Thyroid gland (tissue), 4 donors: ENCODE data around the gene ELP4. TPM values are rescaled to one million over a fixed set of nuclear protein-coding genes. Genes with fewer than 3 reads are reported as not detected.
"Not testable (repeated sequence)": the region's sequence is repeated elsewhere in the genome, so short reads cannot be mapped to it uniquely, and the experiment has no call there.

ENCODE experiments used
- DNase-seq, 2 donors: peaks; one replicate each; pipeline ENCODE4 v3.0.0-alpha.2; 2019
- H3K27ac ChIP-seq, 3 donors: fragments of 200-600 bp; sonication (generic); 1 replicate in 2 of 3; 2 replicates in 1 of 3; pipeline ENCODE4 v1.5.1; 2016 to 2019; ENCODE audit warnings: mild to moderate bottlenecking in 1 of 3, moderate library complexity in 1 of 3
- H3K27me3 ChIP-seq: fragments of 200-600 bp; sonication (generic); one replicate; pipeline ENCODE4 v1.5.1; 2019
- H3K36me3 ChIP-seq, 2 donors: fragments of 200-600 bp; sonication (generic); one replicate each; pipeline ENCODE4 v1.5.1; 2016 to 2019
- H3K4me1 ChIP-seq, 2 donors: fragments of 200-600 bp; sonication (generic); one replicate each; pipeline ENCODE4 v1.5.1; 2017 to 2019
- H3K4me3 ChIP-seq, 3 donors: fragments of 200-600 bp; sonication (generic); replicated peaks in 1 of 3; 1 replicate in 2 of 3; 2 replicates in 1 of 3; pipeline ENCODE4 v1.5.1; 2016; ENCODE audit warnings: mild to moderate bottlenecking in 1 of 3
- H3K9me3 ChIP-seq: fragments of 200-600 bp; sonication (generic); one replicate; pipeline ENCODE4 v1.5.1; 2017
- CTCF ChIP-seq, 6 experiments: fragments of 200-600 bp in 3 of 6; fragments of 450-650 bp in 3 of 6; sonication (generic) in 3 of 6; IDR thresholded peaks; one replicate each; pipeline ENCODE4 v1.5.1; 2016 to 2019; ENCODE audit warnings: antibody characterized with exemption in 6 of 6, mild to moderate bottlenecking in 2 of 6, inconsistent platforms in 1 of 6, moderate library complexity in 1 of 6
- POLR2A ChIP-seq, 2 donors: fragments of 450-650 bp; IDR thresholded peaks; one replicate each; pipeline ENCODE4 v1.6.1; 2017; ENCODE audit warnings: antibody characterized with exemption in 2 of 2, mild to moderate bottlenecking in 2 of 2, moderate library complexity in 1 of 2
- WGBS, 2 donors: methylation state at CpG; one replicate each; pipeline ENCODE4 v1.1.5; 2017; 5-methylcytosine and 5-hydroxymethylcytosine counted together
- intact Hi-C: fragments of 100-400 bp; cut with DNase I; formaldehyde crosslinking; loops from one replicate; pipeline ENCODE4 v1.15.1; 2023
- total RNA-seq, 4 donors: library from RNA; depleted of rRNA; stranded (reverse); fragments of >200 nt; gene quantifications; one replicate each; pipeline ENCODE4 v1.2.3, GENCODE V29; 2016

ELP4 gene
- total RNA-seq, 4 donors from 2014 or later = 27.4 to 36.5 (median 33.0) TPM

- H3K36me3 ChIP-seq = no peaks in the 10 kb centered on the region
- no peak overlapping the region for H3K27ac ChIP-seq
- H3K27me3 ChIP-seq = no peaks in the 10 kb centered on the region
- DNase-seq = no peak
- TF ChIP-seq CTCF (IDR thresholded peaks at IDR 0.05) = no peak
- no peak for TF ChIP-seq POLR2A (IDR thresholded peaks at IDR 0.05)
- H3K9me3 ChIP-seq = no peaks in the 10 kb centered on the region
- no peaks in the 10 kb centered on the region for H3K4me1 ChIP-seq
- intact Hi-C loops = no loop called here
- WGBS, 2 donors = 91 to 93% methylated on average over 2 of the region's 2 CpGs
- H3K4me3 ChIP-seq = no peak overlapping the region
Measured at GRCh38 chr11:31492320-31492913, 17.1 kb upstream of the ELP4 start.

GRCh38 chr11:31493235-31493634 lies 16.3 kb upstream of the ELP4 start:
- WGBS, 2 donors = 96 to 97% methylated on average over 4 of the region's 4 CpGs

GRCh38 chr11:31493762-31494161 lies 15.8 kb upstream of the ELP4 start:
- H3K4me3 ChIP-seq, H3K9me3 ChIP-seq, H3K27me3 ChIP-seq, DNase-seq, H3K27ac ChIP-seq, intact Hi-C loops, H3K36me3 ChIP-seq, H3K4me1 ChIP-seq: not testable (repeated sequence)
- WGBS, 2 donors = 97 to 98% methylated on average over 4 of the region's 4 CpGs

More at GRCh38 chr11:31493235-31493634, 16.3 kb upstream of the ELP4 start:
- intact Hi-C loops = no loop called here
- Histone ChIP-seq H3K4me3 (no peak overlapping the region), H3K27ac (no peak overlapping the region), H3K4me1 (no peaks in the 10 kb centered on the region), H3K27me3 (no peaks in the 10 kb centered on the region), H3K9me3 (no peaks in the 10 kb centered on the region), H3K36me3 (no peaks in the 10 kb centered on the region)
- TF ChIP-seq POLR2A (IDR thresholded peaks at IDR 0.05) (no peak), CTCF (IDR thresholded peaks at IDR 0.05) (no peak)
- no peak for DNase-seq

GRCh38 chr11:31499576-31500178 lies 9.9 kb upstream of the ELP4 start:
- no peak for TF ChIP-seq POLR2A (IDR thresholded peaks at IDR 0.05)
- TF ChIP-seq CTCF (IDR thresholded peaks at IDR 0.05) = no peak
- H3K27me3 ChIP-seq = no peaks in the 10 kb centered on the region
- intact Hi-C loops = no loop called here
- no peak overlapping the region for H3K27ac ChIP-seq
- no peaks in the 10 kb centered on the region for H3K4me1 ChIP-seq
- H3K36me3 ChIP-seq = no peaks in the 10 kb centered on the region
- WGBS, 2 donors = 92 to 95% methylated on average over 3 of the region's 3 CpGs
- H3K4me3 ChIP-seq = no peak overlapping the region
- no peak for DNase-seq
- no peaks in the 10 kb centered on the region for H3K9me3 ChIP-seq

- Histone ChIP-seq H3K4me1 (no peaks in the 10 kb centered on the region), H3K36me3 (no peaks in the 10 kb centered on the region), H3K9me3 (no peaks in the 10 kb centered on the region), H3K27ac (no peak overlapping the region), H3K27me3 (no peaks in the 10 kb centered on the region), H3K4me3 (no peak overlapping the region)
- intact Hi-C loops = no loop called here
- no peak for DNase-seq
- 88 to 94% methylated on average over 2 of the region's 2 CpGs for WGBS, 2 donors
- TF ChIP-seq POLR2A (IDR thresholded peaks at IDR 0.05) = no peak
- TF ChIP-seq CTCF (IDR thresholded peaks at IDR 0.05) = no peak
Measured at GRCh38 chr11:31500560-31500959, 9.0 kb upstream of the ELP4 start.
